HCT116 (cell line): ENCODE results near the gene CGN. TPM values are rescaled to one million over a fixed set of nuclear protein-coding genes. Genes with fewer than 3 reads are reported as not detected.

Source experiments
- ATAC-seq: fragments of 200-7000 bp; cut with Tn5 transposase; 2 replicates; pipeline ENCODE4 v1.9.1; 2020; ENCODE audit warnings: mild to moderate bottlenecking, moderate library complexity
- BruUV-seq: library from RNA; stranded (reverse); fragments of 400-500 nt; replicated peaks from 2 replicates; lab custom pipeline; 2021; lab: Mats Ljungman, UMichigan
- CTCF ChIA-PET: fragments of 300-600 bp; sonication (Branson Sonifier 250); formaldehyde crosslinking; loops from one replicate; lab custom pipeline; 2021; ENCODE audit warnings: antibody characterized with exemption; lab: Charles Lee
- POLR2A ChIA-PET: fragments of 300-600, 350-600 bp; sonication (Branson Sonifier 250); formaldehyde crosslinking; loops from one replicate; lab custom pipeline; 2021; ENCODE audit warnings: antibody characterized with exemption; lab: Charles Lee
- RAD21 ChIA-PET, 2 experiments: fragments of 300-600 bp; sonication (Branson Sonifier 250); formaldehyde crosslinking; loops; one replicate each; lab custom pipeline; 2023; ENCODE audit warnings: low total read pairs in 2 of 2; ENCODE audit not compliant: uncharacterized antibody in 2 of 2, unreplicated experiment in 2 of 2, low non-redundant PET in 1 of 2; lab: Charles Lee
- DNase-seq: peaks from one replicate; pipeline ENCODE4 v3.0.0-alpha.2; 2010; ENCODE audit warnings: low read depth, low spot score
- H2AFZ ChIP-seq: fragments of 200-600 bp; shearing (Covaris generic), sonication (generic); 2 replicates; pipeline ENCODE4 v1.6.1; 2017; ENCODE audit warnings: low read depth, mixed run types, mixed read lengths, antibody characterized with exemption, low read length; ENCODE audit not compliant: poor library complexity, severe bottlenecking
- H3K27ac ChIP-seq: 2 replicates; pipeline ENCODE4 v1.5.1; 2012; ENCODE audit warnings: low read depth, low read length
- H3K27me3 ChIP-seq: fragments of 200-600 bp; sonication (generic); 2 replicates; pipeline ENCODE4 v1.6.1; 2016; ENCODE audit warnings: mixed run types, low read length, mixed read lengths; ENCODE audit not compliant: insufficient read depth
- H3K36me3 ChIP-seq, 2 experiments: fragments of 200-500 bp in 1 of 2; fragments of 200-600 bp in 1 of 2; sonication (Bioruptor generic) in 1 of 2; sonication (generic) in 1 of 2; 2 replicates each; pipeline versions ENCODE4 v1.5.1 to v1.6.1; 2014 to 2016; ENCODE audit warnings: low read length in 2 of 2, inconsistent platforms in 1 of 2, mixed read lengths in 1 of 2, mixed run types in 1 of 2; ENCODE audit not compliant: insufficient read depth in 2 of 2, control insufficient read depth in 1 of 2
- H3K4me1 ChIP-seq, 2 experiments: fragments of 200-600 bp in 1 of 2; sonication (generic) in 1 of 2; 2 replicates each; pipeline versions ENCODE4 v1.5.1 to v1.6.1; 2012 to 2017; ENCODE audit warnings: low read length in 2 of 2, inconsistent platforms in 1 of 2, mild to moderate bottlenecking in 1 of 2, mixed read lengths in 1 of 2, mixed run types in 1 of 2, moderate library complexity in 1 of 2; ENCODE audit not compliant: insufficient read depth in 2 of 2, control insufficient read depth in 1 of 2
- H3K4me2 ChIP-seq: fragments of 200-600 bp; sonication (generic); 2 replicates; pipeline ENCODE4 v1.6.1; 2017; ENCODE audit warnings: mixed run types, low read length, mixed read lengths
- H3K4me3 ChIP-seq, 2 experiments: fragments of 200-600 bp in 1 of 2; sonication (generic) in 1 of 2; replicated peaks in 1 of 2; 2 replicates each; pipeline ENCODE4 v1.5.1; 2011 to 2016; ENCODE audit warnings: low read length in 2 of 2, control low read depth in 1 of 2, low read depth in 1 of 2, mild to moderate bottlenecking in 1 of 2, mixed read lengths in 1 of 2, mixed run types in 1 of 2
- H3K79me2 ChIP-seq: fragments of 200-600 bp; sonication (generic); 2 replicates; pipeline ENCODE4 v1.6.1; 2017; ENCODE audit warnings: mild to moderate bottlenecking, mixed run types, low read length, moderate library complexity, mixed read lengths; ENCODE audit not compliant: insufficient read depth
- H3K9ac ChIP-seq: fragments of 200-600 bp; sonication (generic); 2 replicates; pipeline ENCODE4 v1.6.1; 2016; ENCODE audit warnings: low read length, mixed read lengths
- H3K9me2 ChIP-seq: fragments of 200-600 bp; sonication (generic), shearing (Covaris generic); 2 replicates; pipeline ENCODE4 v1.6.1; 2017; ENCODE audit warnings: mixed run types, mild to moderate bottlenecking, moderate library complexity; ENCODE audit not compliant: insufficient read depth
- H3K9me3 ChIP-seq, 2 experiments: fragments of 200-500 bp in 1 of 2; fragments of 200-600 bp in 1 of 2; sonication (Bioruptor generic) in 1 of 2; sonication (generic) in 1 of 2; 2 replicates each; pipeline ENCODE4 v1.6.1; 2014 to 2017; ENCODE audit warnings: low read length in 2 of 2, mixed read lengths in 2 of 2, inconsistent platforms in 1 of 2, low read depth in 1 of 2, mild to moderate bottlenecking in 1 of 2, mixed run types in 1 of 2, moderate library complexity in 1 of 2; ENCODE audit not compliant: control insufficient read depth in 1 of 2, insufficient read depth in 1 of 2
- H4K20me1 ChIP-seq: fragments of 200-600 bp; sonication (generic), shearing (Covaris generic); 2 replicates; pipeline ENCODE4 v1.6.1; 2017; ENCODE audit warnings: mixed run types, mild to moderate bottlenecking, moderate library complexity; ENCODE audit not compliant: insufficient read depth
- CBX3 ChIP-seq: IDR thresholded peaks from 2 replicates; pipeline ENCODE4 v1.6.1; 2012; ENCODE audit warnings: low read depth
- CEBPB ChIP-seq: IDR thresholded peaks from 2 replicates; pipeline ENCODE4 v1.6.1; 2012; ENCODE audit warnings: low read depth
- EGR1 ChIP-seq: IDR thresholded peaks from 2 replicates; pipeline ENCODE4 v1.6.1; 2012; ENCODE audit warnings: low read depth
- ELF1 ChIP-seq: IDR thresholded peaks from 2 replicates; pipeline ENCODE4 v1.6.1; 2012; ENCODE audit warnings: low read depth, borderline replicate concordance
- EZH2 ChIP-seq: fragments of 200-600 bp; sonication (generic); IDR thresholded peaks from 2 replicates; pipeline ENCODE4 v1.6.1; 2017; ENCODE audit warnings: antibody characterized with exemption, mixed run types
- EZH2phosphoT487 ChIP-seq: fragments of 200-600 bp; IDR thresholded peaks from 2 replicates; pipeline ENCODE4 v1.6.1; 2018; ENCODE audit warnings: antibody characterized with exemption, borderline replicate concordance
- FOSL1 ChIP-seq: IDR thresholded peaks from 2 replicates; pipeline ENCODE4 v1.6.1; 2012; ENCODE audit warnings: low read depth
- POLR2A ChIP-seq: IDR thresholded peaks from 2 replicates; pipeline ENCODE4 v1.7.0; 2011; ENCODE audit warnings: borderline replicate concordance; ENCODE audit not compliant: insufficient read depth, insufficient read length; ENCODE audit errors: extremely low read depth
- POLR2AphosphoS5 ChIP-seq: IDR thresholded peaks from 2 replicates; pipeline ENCODE4 v1.6.1; 2011; ENCODE audit warnings: mild to moderate bottlenecking, low read depth, low read length, moderate library complexity
- RAD21 ChIP-seq: IDR thresholded peaks from 2 replicates; pipeline ENCODE4 v1.6.1; 2012; ENCODE audit warnings: low read depth, mild to moderate bottlenecking
- SIN3A ChIP-seq: IDR thresholded peaks from 2 replicates; pipeline ENCODE4 v1.6.1; 2012; ENCODE audit warnings: low read depth
- SP1 ChIP-seq: IDR thresholded peaks from 2 replicates; pipeline ENCODE4 v1.6.1; 2012; ENCODE audit warnings: low read depth
- TCF7L2 ChIP-seq: IDR thresholded peaks from 2 replicates; pipeline ENCODE4 v1.7.0; 2011; ENCODE audit warnings: borderline replicate concordance, inconsistent platforms; ENCODE audit not compliant: insufficient read depth, insufficient read length; ENCODE audit errors: extremely low read depth
- YY1 ChIP-seq: IDR thresholded peaks from 2 replicates; pipeline ENCODE4 v1.6.1; 2011; ENCODE audit warnings: low read length, low read depth, moderate library complexity, mild to moderate bottlenecking; ENCODE audit not compliant: insufficient replicate concordance; ENCODE audit errors: extremely low read depth
- ZFX ChIP-seq: fragments of 450-650 bp; IDR thresholded peaks from 2 replicates; pipeline ENCODE4 v1.6.1; 2017
- intact Hi-C: fragments of 100-400 bp; cut with micrococcal nuclease; formaldehyde crosslinking; loops from 2 replicates; pipeline ENCODE4 v1.10.0; 2022
- total RNA-seq: library from RNA; stranded (reverse); gene quantifications from one replicate; pipeline ENCODE4 v1.2.1, GENCODE V29; 2021; ENCODE audit not compliant: unreplicated experiment
- TF ChIP-seq, protein P1 (sequence below): IDR thresholded peaks from 2 replicates; pipeline ENCODE4 v1.6.1; 2012

Gene CGN
- total RNA-seq, 1 experiment from 2014 or later = 19.7 TPM

DNA sequence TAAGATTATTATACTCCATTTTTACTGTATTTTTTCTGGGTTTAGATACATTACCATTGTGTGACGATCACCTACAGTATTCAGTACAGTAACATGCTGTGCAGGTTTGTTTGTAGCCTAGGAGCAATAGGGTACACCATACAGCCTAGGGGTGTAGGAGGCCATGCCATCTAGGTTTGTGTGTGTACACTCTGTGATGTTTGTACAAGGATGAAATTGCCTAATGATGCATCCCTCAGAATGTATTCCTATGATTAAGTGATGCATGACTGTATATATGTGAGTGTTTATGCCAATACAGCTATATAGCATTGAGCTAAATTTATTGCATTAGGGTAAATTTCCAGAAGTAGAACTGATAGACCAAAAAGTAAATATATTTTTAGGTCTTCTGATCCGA lies 52.2 kb downstream of the CGN start:
- Histone ChIP-seq H4K20me1 (no peaks in the 10 kb centered on the region), H3K4me3 (no peak overlapping the region), H3K4me2 (no peak overlapping the region), H3K79me2 (no peaks in the 10 kb centered on the region), H3K9me2 (no peaks in the 10 kb centered on the region), H3K9me3 (no peaks in the 10 kb centered on the region), H3K27me3 (no peaks in the 10 kb centered on the region), H3K36me3 (peaks cover 0 to 5% of the 10 kb centered on the region in 2 experiments; a peak in 1 of 4 replicates), H3K9ac (no peak overlapping the region), H3K4me1 (no peaks in the 10 kb centered on the region), H3K27ac (no peak overlapping the region), H2AFZ (no peak overlapping the region)
- CTCF ChIA-PET = no interaction called here
- no peak for TF ChIP-seq RAD21
- TF ChIP-seq EZH2phosphoT487 = no peak
- no peak for TF ChIP-seq YY1
- no peak for TF ChIP-seq CEBPB
- TF ChIP-seq EZH2 = no peak
- no peak for TF ChIP-seq POLR2A
- no peak for TF ChIP-seq FOSL1
- no peak for TF ChIP-seq ZFX
- no peak for TF ChIP-seq ELF1
- no peak for TF ChIP-seq EGR1
- TF ChIP-seq SP1 = no peak
- no peak for TF ChIP-seq TCF7L2
- no peak for DNase-seq
- no TSS peak for BruUV-seq
- POLR2A ChIA-PET = no interaction called here
- intact Hi-C loops = no loop called here
- RAD21 ChIA-PET = no interaction called here
- ATAC-seq = no peak

DNA sequence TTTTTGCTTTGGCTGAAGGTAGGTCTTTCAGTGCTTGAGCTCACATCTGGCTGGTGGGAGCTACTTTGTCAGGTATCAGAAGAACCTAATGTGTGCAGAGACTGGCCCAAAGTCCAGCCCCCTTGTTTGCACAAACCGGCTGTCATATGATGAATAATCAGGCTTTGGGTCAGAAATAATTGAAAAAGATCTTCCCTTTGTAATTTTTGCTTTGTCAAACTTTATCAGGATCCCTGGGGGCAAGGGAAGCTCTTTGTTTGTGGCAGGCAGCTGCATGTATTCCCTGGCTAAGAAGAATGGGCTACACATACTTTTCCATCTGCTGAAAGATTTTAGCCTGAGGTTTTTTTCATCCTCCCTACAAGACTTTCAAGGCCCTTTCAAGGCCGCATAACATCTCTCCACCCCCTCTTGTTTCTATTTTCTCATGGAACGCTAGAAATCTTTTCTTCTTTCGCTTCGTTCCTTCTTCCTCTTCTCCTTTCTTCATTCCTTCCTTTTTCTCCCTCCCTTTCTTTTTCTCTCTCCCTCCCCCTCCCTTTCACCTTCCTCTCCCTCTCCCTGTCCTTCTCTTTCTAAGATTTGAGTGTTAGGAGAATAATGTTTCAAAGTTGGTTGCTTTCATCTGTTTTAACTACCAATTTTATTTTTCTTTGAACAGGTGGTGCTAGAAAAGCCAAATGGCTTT lies 54.5 kb downstream of the CGN start:
- BruUV-seq = no TSS peak
- intact Hi-C loops = no loop called here
- CTCF ChIA-PET = interaction anchor here (1.9 kb wide), 1 partner anchor 13 kb away, joined by 5 read pairs; no protein-coding TSS in a partner anchor
- POLR2A ChIA-PET = no interaction called here
- Histone ChIP-seq H4K20me1 (no peaks in the 10 kb centered on the region), H3K4me1 (peaks cover 0 to 9% of the 10 kb centered on the region in 2 experiments; a peak in 2 of 4 replicates), H3K27ac (no peak overlapping the region), H3K9ac (no peak overlapping the region), H2AFZ (no peak overlapping the region), H3K36me3 (peaks cover 0 to 5% of the 10 kb centered on the region in 2 experiments; a peak in 1 of 4 replicates), H3K9me3 (no peaks in the 10 kb centered on the region), H3K27me3 (no peaks in the 10 kb centered on the region), H3K4me2 (no peak overlapping the region), H3K9me2 (no peaks in the 10 kb centered on the region), H3K4me3 (no peak overlapping the region), H3K79me2 (no peaks in the 10 kb centered on the region)
- RAD21 ChIA-PET = no interaction called here
- DNase-seq = no peak
- TF ChIP-seq CBX3 (no peak), ELF1 (no peak), EZH2phosphoT487 (no peak), POLR2AphosphoS5 (no peak), RAD21 (no peak), SIN3A (no peak)
- TF ChIP-seq, protein P1, sequence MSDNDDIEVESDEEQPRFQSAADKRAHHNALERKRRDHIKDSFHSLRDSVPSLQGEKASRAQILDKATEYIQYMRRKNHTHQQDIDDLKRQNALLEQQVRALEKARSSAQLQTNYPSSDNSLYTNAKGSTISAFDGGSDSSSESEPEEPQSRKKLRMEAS = no peak
- no peak for ATAC-seq
